Transverse colon (tissue), 4 donors: ENCODE measurements around the gene SF3B1. TPM values are rescaled to one million over a fixed set of nuclear protein-coding genes. Genes with fewer than 3 reads are reported as not detected.

ENCODE experiments used
- DNase-seq: peaks from one replicate; pipeline ENCODE4 v3.0.0-alpha.2; 2019
- H3K27ac ChIP-seq, 4 donors: fragments of 200-600 bp; sonication (generic); 2 replicates each; pipeline ENCODE4 v1.5.1; 2016 to 2018; ENCODE audit warnings: inconsistent platforms in 4 of 4
- H3K27me3 ChIP-seq: fragments of 200-600 bp; sonication (generic); 2 replicates; pipeline ENCODE4 v1.5.1; 2017; ENCODE audit warnings: inconsistent platforms
- H3K36me3 ChIP-seq, 4 donors: fragments of 200-600 bp; sonication (generic); 2 replicates each; pipeline ENCODE4 v1.5.1; 2017 to 2019; ENCODE audit warnings: inconsistent platforms in 4 of 4
- H3K4me1 ChIP-seq, 4 donors: fragments of 200-600 bp; sonication (generic); 2 replicates each; pipeline ENCODE4 v1.5.1; 2017 to 2020; ENCODE audit warnings: inconsistent platforms in 4 of 4
- H3K4me3 ChIP-seq, 4 donors: fragments of 200-600 bp; sonication (generic); 1 replicate in 1 of 4; 2 replicates in 3 of 4; pipeline versions ENCODE4 v1.5.1 to v1.6.1; 2017 to 2019; ENCODE audit warnings: inconsistent platforms in 4 of 4
- H3K9me3 ChIP-seq, 2 donors: fragments of 200-600 bp; sonication (generic); 2 replicates each; pipeline ENCODE4 v1.5.1; 2017 to 2019; ENCODE audit warnings: inconsistent platforms in 2 of 2
- EP300 ChIP-seq: sonication (generic); formaldehyde crosslinking; IDR thresholded peaks from one replicate; pipeline ENCODE4 v1.6.1; 2017; ENCODE audit warnings: antibody characterized with exemption, low read depth
- POLR2A ChIP-seq: fragments of 450-650 bp; IDR thresholded peaks from one replicate; pipeline ENCODE4 v1.6.1; 2016; ENCODE audit warnings: antibody characterized with exemption, mild to moderate bottlenecking, moderate library complexity
- POLR2AphosphoS5 ChIP-seq, 3 donors: sonication (generic); formaldehyde crosslinking; IDR thresholded peaks; one replicate each; pipeline ENCODE4 v1.6.1; 2016; ENCODE audit warnings: antibody characterized with exemption in 3 of 3
- WGBS, 2 donors: methylation state at CpG; one replicate each; pipeline ENCODE4 v1.1.5; 2018; ENCODE audit warnings: low coverage in 1 of 2; 5-methylcytosine and 5-hydroxymethylcytosine counted together
- in situ Hi-C, 4 donors: fragments of 200-750 bp; cut with MboI; loops; one replicate each; pipeline versions ENCODE4 v1.15.0 to v1.15.1; 2017; ENCODE audit warnings: low sequenced_read_pairs in 3 of 4, low pct_ligation_motif_present in 1 of 4, low pct_unique_long_range_greater_than_20kb in 1 of 4
- intact Hi-C: fragments of 100-400 bp; cut with DNase I; formaldehyde crosslinking; loops from one replicate; pipeline ENCODE4 v1.15.1; 2023; ENCODE audit warnings: low total_unique reads
- total RNA-seq, 4 donors: library from RNA; depleted of rRNA; stranded (reverse); fragments of >200 nt; gene quantifications; one replicate each; pipeline ENCODE4 v1.1.0, GENCODE V29; 2016
- TF ChIP-seq, protein P1 (sequence below), 5 experiments: fragments of 200-600 bp in 3 of 5; fragments of 450-650 bp in 2 of 5; sonication (generic) in 3 of 5; IDR thresholded peaks; 1 replicate in 2 of 5; 2 replicates in 3 of 5; pipeline ENCODE4 v1.5.1; 2016 to 2017; ENCODE audit warnings: antibody characterized with exemption in 5 of 5, inconsistent platforms in 3 of 5, mild to moderate bottlenecking in 2 of 5, moderate library complexity in 1 of 5

SF3B1 gene
- total RNA-seq, 4 donors from 2014 or later, result 282 to 531 (median 394) TPM

GRCh38 chr2:197369228-197369932 lies 65.4 kb downstream of the SF3B1 start:
- Histone ChIP-seq H3K27ac (no peak overlapping the region), H3K4me1 (peaks cover 0 to 8% (median 4%) of the 10 kb centered on the region in 4 donors), H3K4me3 (no peak overlapping the region), H3K9me3 (no peaks in the 10 kb centered on the region), H3K27me3 (no peaks in the 10 kb centered on the region), H3K36me3 (no peaks in the 10 kb centered on the region)
- TF ChIP-seq, protein P1, sequence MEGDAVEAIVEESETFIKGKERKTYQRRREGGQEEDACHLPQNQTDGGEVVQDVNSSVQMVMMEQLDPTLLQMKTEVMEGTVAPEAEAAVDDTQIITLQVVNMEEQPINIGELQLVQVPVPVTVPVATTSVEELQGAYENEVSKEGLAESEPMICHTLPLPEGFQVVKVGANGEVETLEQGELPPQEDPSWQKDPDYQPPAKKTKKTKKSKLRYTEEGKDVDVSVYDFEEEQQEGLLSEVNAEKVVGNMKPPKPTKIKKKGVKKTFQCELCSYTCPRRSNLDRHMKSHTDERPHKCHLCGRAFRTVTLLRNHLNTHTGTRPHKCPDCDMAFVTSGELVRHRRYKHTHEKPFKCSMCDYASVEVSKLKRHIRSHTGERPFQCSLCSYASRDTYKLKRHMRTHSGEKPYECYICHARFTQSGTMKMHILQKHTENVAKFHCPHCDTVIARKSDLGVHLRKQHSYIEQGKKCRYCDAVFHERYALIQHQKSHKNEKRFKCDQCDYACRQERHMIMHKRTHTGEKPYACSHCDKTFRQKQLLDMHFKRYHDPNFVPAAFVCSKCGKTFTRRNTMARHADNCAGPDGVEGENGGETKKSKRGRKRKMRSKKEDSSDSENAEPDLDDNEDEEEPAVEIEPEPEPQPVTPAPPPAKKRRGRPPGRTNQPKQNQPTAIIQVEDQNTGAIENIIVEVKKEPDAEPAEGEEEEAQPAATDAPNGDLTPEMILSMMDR (IDR thresholded peaks at IDR 0.05), result no peak
- TF ChIP-seq EP300, result no peak
- no peak for TF ChIP-seq POLR2AphosphoS5 (IDR thresholded peaks at IDR 0.05)
- no peak for TF ChIP-seq POLR2A
- intact Hi-C loops, result no loop called here
- in situ Hi-C loops, result no loop called here
- no peak for DNase-seq
- 52 to 71% methylated on average over 4 to 5 of the region's 5 CpGs for WGBS, 2 donors

DNA sequence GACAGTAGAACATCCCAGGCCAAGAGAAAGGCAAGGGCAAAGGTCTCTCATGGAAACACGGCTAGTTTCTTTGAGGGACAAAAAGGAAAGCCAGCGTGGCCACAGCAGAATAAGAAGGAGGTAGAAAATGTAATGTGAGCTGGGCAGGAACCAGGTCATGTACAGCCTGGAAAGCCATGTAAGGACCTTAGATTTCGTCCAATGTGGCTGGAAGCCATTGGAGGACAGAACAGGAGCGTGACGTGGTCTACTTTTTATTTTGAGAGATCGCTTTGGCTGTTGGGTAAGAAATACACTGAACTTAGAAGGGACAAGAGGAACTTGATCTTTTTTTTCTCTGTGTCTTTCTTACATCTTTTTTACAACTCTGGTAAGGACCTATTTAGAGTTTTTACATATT lies 66.4 kb downstream of the SF3B1 start:
- TF ChIP-seq EP300 (no peak), POLR2AphosphoS5 (IDR thresholded peaks at IDR 0.05) (no peak), POLR2A (no peak)
- TF ChIP-seq, protein P1 (IDR thresholded peaks at IDR 0.05), result no peak
- WGBS, 2 donors, result 85% methylated on average over 6 of the region's 6 CpGs
- in situ Hi-C loops (no loop called here), intact Hi-C loops (no loop called here)
- Histone ChIP-seq H3K27ac (no peak overlapping the region), H3K4me3 (no peak overlapping the region), H3K4me1 (peaks cover 0 to 8% (median 4%) of the 10 kb centered on the region in 4 donors), H3K27me3 (no peaks in the 10 kb centered on the region), H3K36me3 (no peaks in the 10 kb centered on the region), H3K9me3 (no peaks in the 10 kb centered on the region)
- no peak for DNase-seq

DNA sequence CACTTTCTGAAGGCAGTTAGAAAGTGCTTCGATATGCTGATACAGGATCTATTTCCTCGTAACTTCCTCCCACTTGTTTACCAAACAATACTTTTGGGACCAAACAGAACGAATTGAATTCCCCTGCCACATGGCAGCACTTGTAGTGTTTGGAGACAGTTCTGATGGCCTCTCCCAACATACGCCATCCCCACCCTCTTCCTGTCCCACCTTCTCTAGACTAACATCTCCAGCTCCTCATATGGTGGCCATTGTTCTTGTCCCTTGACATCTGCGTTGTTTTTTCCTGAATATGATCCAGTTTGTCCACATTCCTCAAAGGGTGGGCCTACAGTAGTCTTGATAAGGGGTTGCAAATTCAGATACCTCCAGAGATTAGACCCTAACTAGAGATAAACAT lies 70.8 kb downstream of the SF3B1 start:
- no peaks in the 10 kb centered on the region for H3K4me1 ChIP-seq

DNA sequence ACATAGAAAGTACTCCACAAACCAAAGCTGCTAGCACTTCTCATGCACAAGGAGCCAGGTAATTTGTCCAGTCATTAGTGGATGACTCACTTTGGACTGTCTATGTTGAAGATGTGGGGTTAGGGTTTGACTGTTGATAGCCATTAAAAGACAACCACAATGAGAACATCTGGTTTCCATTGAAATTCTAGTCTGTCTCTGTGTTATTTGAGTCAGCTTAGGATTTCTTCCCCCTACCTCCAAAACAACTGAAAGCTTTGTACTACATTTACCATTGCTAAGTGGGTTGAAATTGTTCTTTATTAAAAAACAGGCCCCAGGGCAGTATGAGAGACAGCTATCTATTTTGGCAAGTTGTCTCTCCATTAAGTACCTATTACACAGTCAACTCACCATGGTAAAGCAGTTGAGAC lies 74.1 kb downstream of the SF3B1 start:
- DNase-seq, result no peak
- intact Hi-C loops, result no loop called here
- no peaks in the 10 kb centered on the region for H3K36me3 ChIP-seq
- H3K4me1 ChIP-seq, result no peaks in the 10 kb centered on the region
- in situ Hi-C loops, result no loop called here
- no peak overlapping the region for H3K4me3 ChIP-seq
- TF ChIP-seq, protein P1 (IDR thresholded peaks at IDR 0.05), result no peak
- TF ChIP-seq EP300 (no peak), POLR2AphosphoS5 (IDR thresholded peaks at IDR 0.05) (no peak), POLR2A (no peak)
- no peaks in the 10 kb centered on the region for H3K9me3 ChIP-seq
- H3K27ac ChIP-seq, result no peak overlapping the region
- no peaks in the 10 kb centered on the region for H3K27me3 ChIP-seq

More for the DNA sequence above, 70.8 kb downstream of the SF3B1 start:
- H3K36me3 ChIP-seq, result no peaks in the 10 kb centered on the region
- no peaks in the 10 kb centered on the region for H3K27me3 ChIP-seq
- intact Hi-C loops (no loop called here), in situ Hi-C loops (no loop called here)
- TF ChIP-seq POLR2A (no peak), EP300 (no peak), POLR2AphosphoS5 (IDR thresholded peaks at IDR 0.05) (no peak)
- TF ChIP-seq, protein P1 (IDR thresholded peaks at IDR 0.05), result no peak
- DNase-seq, result no peak
- no peaks in the 10 kb centered on the region for H3K9me3 ChIP-seq
- no peak overlapping the region for H3K4me3 ChIP-seq
- WGBS, 2 donors, result 69 to 79% methylated on average over 2 to 5 of the region's 5 CpGs
- H3K27ac ChIP-seq, result no peak overlapping the region
